OCI-LY1 (cell line): ENCODE results near the gene USF1.

ENCODE experiments used
- H2AFZ ChIP-seq: fragments of 200-600 bp; sonication (generic), shearing (Covaris generic); 2 replicates; pipeline ENCODE4 v1.6.0; 2014; ENCODE audit warnings: antibody characterized with exemption, mild to moderate bottlenecking, low read length
- H3F3A ChIP-seq: fragments of 200-600 bp; sonication (generic), shearing (Covaris generic); 2 replicates; pipeline ENCODE4 v1.6.0; 2014; ENCODE audit warnings: mild to moderate bottlenecking, antibody characterized with exemption, low read length, moderate library complexity; ENCODE audit not compliant: insufficient read depth
- H3K27ac ChIP-seq: fragments of 200-600 bp; sonication (generic); 2 replicates; pipeline ENCODE4 v1.5.1; 2014; ENCODE audit warnings: low read length, mixed run types, mild to moderate bottlenecking, low read depth; ENCODE audit not compliant: poor library complexity, severe bottlenecking
- H3K27me3 ChIP-seq: fragments of 200-600 bp; sonication (generic); 2 replicates; pipeline ENCODE4 v1.6.0; 2014; ENCODE audit warnings: antibody characterized with exemption, mild to moderate bottlenecking, low read length, moderate library complexity; ENCODE audit not compliant: insufficient read depth
- H3K36me3 ChIP-seq: fragments of 200-600 bp; sonication (generic); 2 replicates; pipeline ENCODE4 v1.6.1; 2014; ENCODE audit warnings: mild to moderate bottlenecking, antibody characterized with exemption, low read length, moderate library complexity, mixed read lengths; ENCODE audit not compliant: insufficient read depth
- H3K4me1 ChIP-seq: fragments of 200-600 bp; sonication (generic); 2 replicates; pipeline ENCODE4 v1.5.1; 2014; ENCODE audit warnings: mild to moderate bottlenecking, low read length, moderate library complexity; ENCODE audit not compliant: insufficient read depth, severe bottlenecking
- H3K4me2 ChIP-seq: fragments of 200-600 bp; sonication (generic), shearing (Covaris generic); 2 replicates; pipeline ENCODE4 v1.6.1; 2014; ENCODE audit warnings: low read length
- H3K4me3 ChIP-seq: fragments of 200-600 bp; sonication (generic); 2 replicates; pipeline ENCODE4 v1.5.1; 2014; ENCODE audit warnings: low read length, low read depth, mild to moderate bottlenecking, mixed read lengths; ENCODE audit not compliant: poor library complexity, severe bottlenecking
- H3K79me2 ChIP-seq: fragments of 200-600 bp; shearing (Covaris generic); 2 replicates; pipeline ENCODE4 v1.6.1; 2016; ENCODE audit warnings: mixed run types, low read length, mixed read lengths; ENCODE audit not compliant: insufficient read depth
- H3K9ac ChIP-seq: fragments of 200-600 bp; sonication (generic), shearing (Covaris generic); 2 replicates; pipeline ENCODE4 v1.6.1; 2014; ENCODE audit warnings: mild to moderate bottlenecking, low read length, mixed read lengths
- H3K9me2 ChIP-seq: fragments of 200-600 bp; sonication (generic), shearing (Covaris generic); 2 replicates; pipeline ENCODE4 v1.6.1; 2014; ENCODE audit warnings: low read depth, mild to moderate bottlenecking, low read length, mixed read lengths
- H3K9me3 ChIP-seq: fragments of 200-600 bp; shearing (Covaris generic); 2 replicates; pipeline ENCODE4 v1.6.1; 2014; ENCODE audit warnings: low read length, mixed read lengths
- H4K20me1 ChIP-seq: fragments of 200-600 bp; sonication (generic), shearing (Covaris generic); 2 replicates; pipeline ENCODE4 v1.6.0; 2016; ENCODE audit warnings: mild to moderate bottlenecking, low read length; ENCODE audit not compliant: insufficient read depth
- EZH2 ChIP-seq: fragments of 200-600 bp; sonication (generic), shearing (Covaris generic); IDR thresholded peaks from 2 replicates; pipeline ENCODE4 v1.8.0; 2017; ENCODE audit warnings: borderline replicate concordance, mixed run types, mild to moderate bottlenecking, antibody characterized with exemption, low read length, moderate library complexity, mixed read lengths
- TF ChIP-seq, protein P1 (sequence below): fragments of 200-600 bp; sonication (generic), shearing (Covaris generic); IDR thresholded peaks from 2 replicates; pipeline ENCODE4 v1.5.1; 2017; ENCODE audit warnings: mild to moderate bottlenecking, antibody characterized with exemption, low read length, moderate library complexity, mixed read lengths

Gene USF1

DNA sequence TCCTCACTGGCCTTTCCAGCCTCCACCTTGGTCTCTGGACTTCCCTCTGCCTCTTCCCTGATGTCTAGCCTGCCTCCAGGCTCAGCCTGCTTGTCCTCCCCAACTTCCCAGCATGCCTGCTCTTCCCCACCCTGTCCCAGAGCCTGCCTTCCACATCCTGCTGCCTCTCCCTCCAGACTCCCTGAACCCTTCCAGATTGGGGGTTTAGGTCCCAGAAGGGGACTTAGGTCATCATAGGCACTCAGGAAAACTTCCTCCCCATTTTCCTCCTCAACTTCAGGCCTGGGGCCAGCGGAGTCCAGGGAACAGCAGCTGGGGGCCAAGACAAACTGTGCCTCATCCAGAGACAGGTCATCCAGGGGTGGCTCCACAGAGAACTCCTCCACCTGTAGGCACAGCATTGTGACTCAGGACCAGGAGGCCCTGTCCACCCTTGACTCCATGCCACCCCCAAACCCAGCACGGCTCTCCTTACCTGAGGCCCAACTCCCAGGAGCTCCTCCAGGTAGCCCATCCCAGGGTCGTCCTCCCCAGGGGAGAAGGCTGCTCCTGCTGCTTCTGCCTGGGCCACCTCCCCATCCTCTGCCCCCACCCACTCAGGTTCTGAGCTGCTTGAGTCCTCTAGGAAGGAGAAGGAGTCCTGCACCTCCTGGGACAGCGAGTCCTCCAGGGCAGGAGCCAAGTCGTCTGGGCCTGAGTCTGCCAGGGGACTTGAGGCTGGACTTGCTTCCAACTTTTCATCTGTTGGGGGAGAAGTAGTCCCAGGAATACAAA is 3.4 kb upstream of the USF1 start:
- Histone ChIP-seq H3K79me2 (peaks cover 6% of the 10 kb centered on the region), H2AFZ (no peak overlapping the region), H3K9me2 (no peaks in the 10 kb centered on the region), H3K36me3 (peaks cover 78% of the 10 kb centered on the region), H3F3A (peaks cover 4% of the 10 kb centered on the region; the same call in 1 of the 2 replicates), H3K27me3 (no peaks in the 10 kb centered on the region), H3K9ac (no peak overlapping the region), H3K4me3 (no peak overlapping the region), H3K4me2 (no peak overlapping the region), H4K20me1 (no peaks in the 10 kb centered on the region), H3K9me3 (no peaks in the 10 kb centered on the region), H3K27ac (no peak overlapping the region), H3K4me1 (peaks cover 22% of the 10 kb centered on the region)
- TF ChIP-seq EZH2 = no peak
- TF ChIP-seq, protein P1, sequence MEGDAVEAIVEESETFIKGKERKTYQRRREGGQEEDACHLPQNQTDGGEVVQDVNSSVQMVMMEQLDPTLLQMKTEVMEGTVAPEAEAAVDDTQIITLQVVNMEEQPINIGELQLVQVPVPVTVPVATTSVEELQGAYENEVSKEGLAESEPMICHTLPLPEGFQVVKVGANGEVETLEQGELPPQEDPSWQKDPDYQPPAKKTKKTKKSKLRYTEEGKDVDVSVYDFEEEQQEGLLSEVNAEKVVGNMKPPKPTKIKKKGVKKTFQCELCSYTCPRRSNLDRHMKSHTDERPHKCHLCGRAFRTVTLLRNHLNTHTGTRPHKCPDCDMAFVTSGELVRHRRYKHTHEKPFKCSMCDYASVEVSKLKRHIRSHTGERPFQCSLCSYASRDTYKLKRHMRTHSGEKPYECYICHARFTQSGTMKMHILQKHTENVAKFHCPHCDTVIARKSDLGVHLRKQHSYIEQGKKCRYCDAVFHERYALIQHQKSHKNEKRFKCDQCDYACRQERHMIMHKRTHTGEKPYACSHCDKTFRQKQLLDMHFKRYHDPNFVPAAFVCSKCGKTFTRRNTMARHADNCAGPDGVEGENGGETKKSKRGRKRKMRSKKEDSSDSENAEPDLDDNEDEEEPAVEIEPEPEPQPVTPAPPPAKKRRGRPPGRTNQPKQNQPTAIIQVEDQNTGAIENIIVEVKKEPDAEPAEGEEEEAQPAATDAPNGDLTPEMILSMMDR = no peak

DNA sequence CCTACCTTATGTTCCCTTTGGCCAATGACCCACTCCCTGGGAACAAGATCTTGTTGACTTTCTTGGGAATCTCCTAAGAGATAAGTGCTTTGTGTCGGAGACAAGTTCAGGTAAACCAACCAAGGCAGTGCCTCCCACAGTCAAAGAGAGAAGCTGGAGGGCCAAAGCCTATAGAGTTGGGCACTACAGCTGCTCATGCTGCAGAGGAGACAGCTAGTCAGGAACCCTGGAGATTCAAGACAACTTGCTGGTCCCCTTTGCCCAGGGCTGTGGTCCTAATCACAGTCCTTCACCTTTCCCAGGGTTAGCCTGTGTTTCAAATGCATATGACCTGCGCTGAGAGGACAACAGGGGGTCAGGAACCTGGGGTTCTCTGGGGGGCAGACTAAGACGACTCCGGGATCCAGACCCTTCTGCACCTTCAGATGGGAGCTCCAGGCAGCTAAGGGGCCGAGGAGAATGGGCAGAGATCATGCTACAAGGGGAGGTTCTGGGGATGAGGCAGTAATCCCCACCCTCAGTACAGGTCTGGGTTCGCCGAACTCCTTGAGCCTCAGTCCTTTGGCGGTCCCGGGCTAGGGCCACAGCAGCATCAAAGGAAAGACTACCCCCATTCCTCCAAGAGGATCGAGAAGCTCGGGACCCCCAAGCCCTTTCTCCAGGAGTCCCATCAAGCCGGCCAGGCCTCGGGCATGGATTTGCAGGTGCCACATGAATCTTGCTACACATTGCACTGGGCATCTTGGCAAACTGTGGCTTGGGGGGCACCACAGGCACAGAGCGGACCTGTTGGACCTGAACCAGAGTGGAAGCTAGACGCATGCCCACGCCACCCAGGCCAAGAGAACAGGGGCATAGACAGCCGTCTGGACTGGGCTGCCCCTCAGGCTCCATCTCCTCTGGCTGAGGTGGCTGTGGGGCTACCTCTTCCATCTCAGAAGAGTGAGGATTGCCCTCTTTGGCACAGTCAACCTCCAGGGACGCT is 2.0 kb upstream of the USF1 start:
- H3K9me3 ChIP-seq = no peaks in the 10 kb centered on the region
- no peaks in the 10 kb centered on the region for H3K9me2 ChIP-seq
- H2AFZ ChIP-seq = no peak overlapping the region
- peaks cover 70% of the 10 kb centered on the region for H3K36me3 ChIP-seq
- peak overlapping the region; percentile 94; the same call in 1 of the 2 replicates for H3K4me2 ChIP-seq
- no peaks in the 10 kb centered on the region for H3K27me3 ChIP-seq
- no peaks in the 10 kb centered on the region for H4K20me1 ChIP-seq
- peak overlapping the region; percentile 94; the same call in 1 of the 2 replicates for H3K9ac ChIP-seq
- TF ChIP-seq, protein P1 = no peak
- TF ChIP-seq EZH2 = no peak
- peaks cover 4% of the 10 kb centered on the region; the same call in 1 of the 2 replicates for H3F3A ChIP-seq
- peak overlapping the region; percentile 96 for H3K27ac ChIP-seq
- no peak overlapping the region for H3K4me3 ChIP-seq
- peaks cover 33% of the 10 kb centered on the region for H3K4me1 ChIP-seq
- H3K79me2 ChIP-seq = peaks cover 7% of the 10 kb centered on the region

DNA sequence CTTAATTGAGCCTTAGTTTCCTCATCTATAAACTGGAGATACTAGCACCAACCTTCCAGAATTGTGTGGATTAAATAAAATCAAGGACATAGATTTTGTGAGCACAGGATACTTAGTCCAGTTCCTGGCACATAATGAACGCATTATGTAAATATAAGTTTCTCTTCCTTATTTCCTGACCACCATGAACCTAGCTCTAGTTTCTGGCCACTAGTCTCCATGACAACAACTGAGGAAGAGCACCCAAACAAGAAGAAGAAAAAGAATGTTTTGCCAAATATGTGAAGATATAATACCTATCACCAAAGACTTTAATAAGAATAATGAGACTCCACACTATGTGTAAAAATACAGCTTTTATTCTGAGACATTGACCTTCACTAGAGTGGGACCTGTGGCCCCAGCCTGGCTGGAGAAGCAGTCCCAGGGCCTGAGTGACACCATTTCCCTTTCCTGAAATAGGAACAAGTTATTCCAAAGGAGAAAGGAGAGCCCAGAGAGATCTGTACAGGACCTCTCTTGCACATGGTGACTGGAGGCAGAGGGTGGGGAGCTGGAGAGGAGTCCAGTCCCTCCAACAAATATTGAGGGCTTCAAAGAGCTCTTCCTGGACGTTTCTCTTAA is 940 bp upstream of the USF1 start:
- Histone ChIP-seq H3F3A (peaks cover 4% of the 10 kb centered on the region; the same call in 1 of the 2 replicates), H3K9me3 (no peaks in the 10 kb centered on the region), H3K4me2 (peak overlapping the region; percentile 94), H3K4me3 (peak overlapping the region; percentile 82), H3K79me2 (peaks cover 7% of the 10 kb centered on the region), H3K9me2 (no peaks in the 10 kb centered on the region), H3K27ac (peak overlapping the region; percentile 96), H3K9ac (peak overlapping the region; percentile 94), H4K20me1 (no peaks in the 10 kb centered on the region), H3K4me1 (peaks cover 35% of the 10 kb centered on the region), H3K36me3 (peaks cover 71% of the 10 kb centered on the region), H3K27me3 (no peaks in the 10 kb centered on the region), H2AFZ (no peak overlapping the region)
- no peak for TF ChIP-seq EZH2
- TF ChIP-seq, protein P1 = no peak
